Liver (tissue), 9 donors: ENCODE measurements around the gene SHLD2. TPM values are rescaled to one million over a fixed set of nuclear protein-coding genes. Genes with fewer than 3 reads are reported as not detected.
A peak's percentile ranks its signal among the peaks of the same experiment; 100 is the strongest.

Source experiments
- DNase-seq: peaks from one replicate; pipeline ENCODE4 v3.0.0-alpha.2; 2017; ENCODE audit warnings: low spot score
- H3K27ac ChIP-seq, 2 donors: one replicate each; pipeline ENCODE4 v1.7.0; 2013; ENCODE audit warnings: inconsistent platforms in 2 of 2, low read length in 2 of 2, control low read depth in 1 of 2, low read depth in 1 of 2, mild to moderate bottlenecking in 1 of 2
- H3K27me3 ChIP-seq, 4 donors: one replicate each; pipeline versions ENCODE4 v1.6.1 to v1.7.0; 2013; ENCODE audit warnings: low read length in 3 of 4, inconsistent platforms in 1 of 4, mild to moderate bottlenecking in 1 of 4, moderate library complexity in 1 of 4; ENCODE audit not compliant: control insufficient read depth in 4 of 4, insufficient read depth in 4 of 4
- H3K36me3 ChIP-seq, 4 donors: one replicate each; pipeline versions ENCODE4 v1.6.1 to v1.7.0; 2013; ENCODE audit warnings: low read length in 3 of 4, mild to moderate bottlenecking in 3 of 4, low read depth in 1 of 4, moderate library complexity in 1 of 4; ENCODE audit not compliant: control insufficient read depth in 4 of 4, insufficient read depth in 3 of 4
- H3K4me1 ChIP-seq, 4 donors: one replicate each; pipeline versions ENCODE4 v1.6.1 to v1.7.0; 2013; ENCODE audit warnings: low read length in 3 of 4, mild to moderate bottlenecking in 3 of 4, moderate library complexity in 1 of 4; ENCODE audit not compliant: control insufficient read depth in 4 of 4, insufficient read depth in 4 of 4
- H3K4me3 ChIP-seq, 3 donors: one replicate each; pipeline versions ENCODE4 v1.6.1 to v1.7.0; 2013; ENCODE audit warnings: low read length in 3 of 3, control low read depth in 1 of 3, low read depth in 1 of 3, mild to moderate bottlenecking in 1 of 3
- H3K9ac ChIP-seq, 2 donors: one replicate each; pipeline ENCODE4 v1.7.0; 2013; ENCODE audit warnings: low read length in 2 of 2, mild to moderate bottlenecking in 2 of 2, moderate library complexity in 2 of 2, control low read depth in 1 of 2, low read depth in 1 of 2
- H3K9me3 ChIP-seq, 4 donors: one replicate each; pipeline versions ENCODE4 v1.6.1 to v1.7.0; 2013; ENCODE audit warnings: low read length in 3 of 4; ENCODE audit not compliant: control insufficient read depth in 4 of 4
- ATF3 ChIP-seq: IDR thresholded peaks from 2 replicates; pipeline ENCODE4 v1.6.1; 2016; ENCODE audit warnings: antibody characterized with exemption
- EGR1 ChIP-seq, 2 donors: IDR thresholded peaks; 2 replicates each; pipeline ENCODE4 v1.6.1; 2016 to 2018; ENCODE audit warnings: antibody characterized with exemption in 2 of 2, low read depth in 2 of 2
- FOXA1 ChIP-seq: IDR thresholded peaks from 2 replicates; pipeline ENCODE4 v1.6.1; 2016; ENCODE audit warnings: antibody characterized with exemption
- FOXA2 ChIP-seq: IDR thresholded peaks from 2 replicates; pipeline ENCODE4 v1.6.1; 2016; ENCODE audit warnings: antibody characterized with exemption
- HNF4A ChIP-seq, 2 donors: conservative IDR thresholded peaks; 2 replicates each; pipeline ENCODE4 v1.6.1; 2016; ENCODE audit warnings: antibody characterized with exemption in 2 of 2, mild to moderate bottlenecking in 2 of 2
- HNF4G ChIP-seq: IDR thresholded peaks from 2 replicates; pipeline ENCODE4 v1.6.1; 2016; ENCODE audit warnings: antibody characterized with exemption
- JUND ChIP-seq, 2 donors: IDR thresholded peaks; 2 replicates each; pipeline ENCODE4 v1.6.1; 2016; ENCODE audit warnings: antibody characterized with exemption in 2 of 2
- NR2F2 ChIP-seq: IDR thresholded peaks from 2 replicates; pipeline ENCODE4 v1.6.1; 2016; ENCODE audit warnings: antibody characterized with exemption
- RAD21 ChIP-seq, 2 donors: IDR thresholded peaks; 2 replicates each; pipeline ENCODE4 v1.6.1; 2016; ENCODE audit warnings: antibody characterized with exemption in 2 of 2, mild to moderate bottlenecking in 2 of 2
- REST ChIP-seq: IDR thresholded peaks from 2 replicates; pipeline ENCODE4 v1.6.1; 2016; ENCODE audit warnings: antibody characterized with exemption, mild to moderate bottlenecking
- RXRA ChIP-seq, 2 donors: IDR thresholded peaks; 2 replicates each; pipeline ENCODE4 v1.6.1; 2017 to 2018; ENCODE audit warnings: antibody characterized with exemption in 2 of 2, mild to moderate bottlenecking in 1 of 2
- SP1 ChIP-seq: IDR thresholded peaks from 2 replicates; pipeline ENCODE4 v1.6.1; 2018; ENCODE audit warnings: antibody characterized with exemption, mild to moderate bottlenecking
- YY1 ChIP-seq: IDR thresholded peaks from 2 replicates; pipeline ENCODE4 v1.6.1; 2016; ENCODE audit warnings: antibody characterized with exemption, mild to moderate bottlenecking
- ZBTB33 ChIP-seq: IDR thresholded peaks from 2 replicates; pipeline ENCODE4 v1.6.1; 2016; ENCODE audit warnings: antibody characterized with exemption
- WGBS: extraction: QIAGEN DNeasy Blood & Tissue Kit; methylation state at CpG from one replicate; pipeline ENCODE4 v1.1.7; 2013; 5-methylcytosine and 5-hydroxymethylcytosine counted together
- polyA plus RNA-seq, 2 donors: library from polyadenylated mRNA; stranded (reverse) in 1 of 2; unstranded in 1 of 2; fragments of 200-250 nt in 1 of 2; fragments of >200 nt in 1 of 2; fragmentation: Nextera tagmentation in 1 of 2; extraction: Ambion mirVana in 1 of 2; gene quantifications; one replicate each; pipeline versions ENCODE4 v1.2.1 to v1.2.3, GENCODE V29; 2013 to 2015
- total RNA-seq, 2 donors: library from RNA; depleted of rRNA; stranded (reverse); fragments of >200 nt; gene quantifications; one replicate each; pipeline ENCODE4 v1.2.3, GENCODE V29; 2014
- TF ChIP-seq, protein P1 (sequence below): IDR thresholded peaks from 2 replicates; pipeline ENCODE4 v1.6.1; 2016; ENCODE audit warnings: antibody characterized with exemption
- donor health status: healthy.
- donor health status: healthy.
- donor health status: healthy.
- donor health status: healthy.
- donor health status: healthy.

Gene SHLD2
- total and polyA plus RNA-seq, 4 donors, result 11.7 to 39.5 (median 24.9) TPM

DNA sequence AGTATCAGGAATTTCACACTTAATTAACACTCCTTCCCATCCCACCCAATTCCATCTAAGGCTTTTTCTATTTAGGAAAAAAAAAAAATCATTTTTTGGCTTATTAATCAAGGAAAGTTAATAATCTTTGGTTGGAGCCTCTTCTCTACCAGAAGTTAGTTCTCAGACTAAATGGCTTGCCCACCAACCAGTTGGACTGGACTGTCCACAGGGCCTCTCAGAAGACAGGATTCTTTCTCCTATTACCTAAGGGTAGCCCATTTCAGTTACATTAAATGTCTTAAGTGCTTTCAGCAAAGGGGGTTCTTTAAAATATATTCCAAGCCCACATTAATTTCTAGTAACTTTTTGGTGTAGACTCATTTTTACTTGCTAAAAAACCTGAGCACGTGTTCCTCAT is 35.6 kb upstream of the SHLD2 start:
- no peaks in the 10 kb centered on the region for H3K9me3 ChIP-seq
- TF ChIP-seq FOXA1 (no peak), ATF3 (no peak), HNF4A (conservative IDR thresholded peaks at IDR 0.05) (no peak), EGR1 (IDR thresholded peaks at IDR 0.05; ENCODE audit: low read depth in 2 of 2) (no peak), ZBTB33 (no peak), REST (no peak), SP1 (no peak), RAD21 (IDR thresholded peaks at IDR 0.05) (no peak), HNF4G (no peak), YY1 (no peak), RXRA (IDR thresholded peaks at IDR 0.05) (no peak), JUND (IDR thresholded peaks at IDR 0.05) (no peak), FOXA2 (no peak), NR2F2 (no peak)
- TF ChIP-seq, protein P1, sequence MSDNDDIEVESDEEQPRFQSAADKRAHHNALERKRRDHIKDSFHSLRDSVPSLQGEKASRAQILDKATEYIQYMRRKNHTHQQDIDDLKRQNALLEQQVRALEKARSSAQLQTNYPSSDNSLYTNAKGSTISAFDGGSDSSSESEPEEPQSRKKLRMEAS, result no peak
- H3K27ac ChIP-seq, result peak overlapping the region in 1 of 2 donors; percentile 33
- H3K9ac ChIP-seq, result no peak overlapping the region
- peaks cover 0 to 21% (median 11%) of the 10 kb centered on the region in 4 donors for H3K4me1 ChIP-seq
- no peaks in the 10 kb centered on the region for H3K27me3 ChIP-seq
- peaks cover 12 to 73% (median 68%) of the 10 kb centered on the region in 4 donors for H3K36me3 ChIP-seq
- DNase-seq, result no peak
- no peak overlapping the region for H3K4me3 ChIP-seq
- WGBS, result 96% methylated on average over 1 of the region's 1 CpG

DNA sequence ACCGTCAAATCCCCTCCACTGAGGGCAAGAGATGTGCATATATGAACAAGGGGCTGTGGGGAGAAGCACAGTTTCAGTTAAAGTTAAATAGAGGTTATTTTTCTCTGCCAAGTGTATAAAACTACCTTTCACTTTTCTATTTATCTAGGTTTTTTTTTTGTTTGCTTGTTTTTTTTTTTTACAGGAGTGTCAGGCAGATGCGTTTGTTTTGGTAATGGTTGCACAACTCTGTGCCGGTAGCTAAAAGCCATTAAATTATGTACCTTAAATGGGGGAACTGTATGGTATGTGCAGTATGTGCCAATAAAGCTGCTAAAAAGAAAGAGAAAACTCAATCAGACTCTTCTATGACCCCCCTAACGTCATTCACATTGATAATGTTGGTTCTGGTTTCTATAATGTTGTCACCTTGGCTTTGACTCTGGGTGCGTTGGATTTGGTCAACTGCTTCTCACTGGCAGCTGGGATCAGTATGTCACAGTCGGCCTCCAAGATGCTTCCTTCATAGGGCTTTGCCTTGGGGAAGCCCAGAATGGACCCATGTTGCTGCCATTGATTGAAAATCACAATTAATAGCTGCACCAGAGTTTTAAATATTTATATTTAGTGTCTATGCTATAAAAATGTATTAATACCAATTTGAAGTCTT is 34.6 kb upstream of the SHLD2 start:
- TF ChIP-seq, protein P1, result peak; percentile 13
- TF ChIP-seq RXRA (IDR thresholded peaks at IDR 0.05) (peak in 1 of 2 donors; percentile 50), HNF4A (conservative IDR thresholded peaks at IDR 0.05) (peak in 1 of 2 donors; percentile 34), YY1 (peak; percentile 53), RAD21 (IDR thresholded peaks at IDR 0.05) (peak in 1 of 2 donors; percentile 4), SP1 (no peak)

More for the DNA sequence above, 34.6 kb upstream of the SHLD2 start:
- Histone ChIP-seq H3K4me1 (peaks cover 0 to 19% (median 8%) of the 10 kb centered on the region in 4 donors), H3K36me3 (peaks cover 9 to 68% (median 63%) of the 10 kb centered on the region in 4 donors), H3K27me3 (no peaks in the 10 kb centered on the region), H3K4me3 (no peak overlapping the region), H3K27ac (peak overlapping the region; percentile 46 to 73), H3K9ac (no peak overlapping the region), H3K9me3 (no peaks in the 10 kb centered on the region)
- no peak for DNase-seq
- WGBS, result 37% methylated on average over 6 of the region's 6 CpGs
